ENCODE data around the gene LRIT2. TPM values are rescaled to one million over a fixed set of nuclear protein-coding genes. Genes with fewer than 3 reads are reported as not detected.
"Not testable (repeated sequence)": the region's sequence is repeated elsewhere in the genome, so short reads cannot be mapped to it uniquely, and the experiment has no call there.

LRIT2 gene
- total RNA-seq, 1 experiment from 2014 or later: not detected

- no peak for DNase-seq (ENCODE audit: low spot score)
- BruUV-seq (replicated peaks): no TSS peak
- no peak within 1 kb of the TSS for H3K27ac ChIP-seq (ENCODE audit: low read depth, low read length, poor library complexity, severe bottlenecking)
- ChIA-PET CTCF (no interaction called here), POLR2A (ENCODE audit: low non-redundant PET) (interaction anchor here (0.6 kb wide), 1 partner anchor 26 kb away, joined by 3 read pairs; no protein-coding TSS in a partner anchor)
- intact Hi-C loops (cut with micrococcal nuclease; ENCODE audit: unreplicated experiment): no loop called here
- H3K4me3 ChIP-seq (ENCODE audit: low read depth, low read length, poor library complexity, severe bottlenecking): no peak within 1 kb of the TSS
- no peaks in the 10 kb centered on the region for H3K4me1 ChIP-seq (ENCODE audit: insufficient read depth, low read length, poor library complexity, severe bottlenecking)
- H3K36me3 ChIP-seq (ENCODE audit: insufficient read depth, low read length, poor library complexity, severe bottlenecking): no peaks in the 10 kb centered on the region
- no peaks in the 10 kb centered on the region for H3K27me3 ChIP-seq (replicated peaks; ENCODE audit: insufficient read depth, low read depth, low read length, poor library complexity)
- TF ChIP-seq EZH2 (IDR thresholded peaks at IDR 0.05; ENCODE audit: borderline replicate concordance, low read depth, low read length, poor library complexity, severe bottlenecking): no peak
- no peak for TF ChIP-seq CTCF (conservative IDR thresholded peaks at IDR 0.05; ENCODE audit: low read depth, low read length)
- H3K9me3 ChIP-seq (ENCODE audit: low read depth, low read length, poor library complexity, severe bottlenecking): no peaks in the 10 kb centered on the region
Observed at GRCh38 chr10:84173501-84173929, 51.8 kb downstream of the LRIT2 start, which contains the start of gene GPR15LG. Gene GPR15LG (plus strand): TSS chr10:84173801. CDS start chr10:84173852, 51 bp downstream.

GRCh38 chr10:84172467-84173356 lies 52.6 kb downstream of the LRIT2 start:
- Histone ChIP-seq H3K4me3 (ENCODE audit: low read depth, low read length, poor library complexity, severe bottlenecking) (no peak overlapping the region), H3K36me3 (ENCODE audit: insufficient read depth, low read length, poor library complexity, severe bottlenecking) (no peaks in the 10 kb centered on the region), H3K27ac (ENCODE audit: low read depth, low read length, poor library complexity, severe bottlenecking) (no peak overlapping the region), H3K4me1 (ENCODE audit: insufficient read depth, low read length, poor library complexity, severe bottlenecking) (no peaks in the 10 kb centered on the region), H3K9me3 (ENCODE audit: low read depth, low read length, poor library complexity, severe bottlenecking) (no peaks in the 10 kb centered on the region), H3K27me3 (replicated peaks; ENCODE audit: insufficient read depth, low read depth, low read length, poor library complexity) (no peaks in the 10 kb centered on the region)
- no TSS peak for BruUV-seq (replicated peaks)
- CTCF ChIA-PET: no interaction called here
- no peak for TF ChIP-seq EZH2 (IDR thresholded peaks at IDR 0.05; ENCODE audit: borderline replicate concordance, low read depth, low read length, poor library complexity, severe bottlenecking)
- no peak for TF ChIP-seq CTCF (conservative IDR thresholded peaks at IDR 0.05; ENCODE audit: low read depth, low read length)
- POLR2A ChIA-PET (ENCODE audit: low non-redundant PET): interaction anchor here (0.6 kb wide), 1 partner anchor 25 kb away, joined by 3 read pairs; no protein-coding TSS in a partner anchor
- intact Hi-C loops (cut with micrococcal nuclease; ENCODE audit: unreplicated experiment): no loop called here
- no peak for DNase-seq (ENCODE audit: low spot score)

GRCh38 chr10:84171700-84172466 lies 53.5 kb downstream of the LRIT2 start:
- H3K9me3 ChIP-seq (ENCODE audit: low read depth, low read length, poor library complexity, severe bottlenecking); H3K4me1 ChIP-seq (ENCODE audit: insufficient read depth, low read length, poor library complexity, severe bottlenecking); H3K4me3 ChIP-seq (ENCODE audit: low read depth, low read length, poor library complexity, severe bottlenecking); intact Hi-C loops (cut with micrococcal nuclease; ENCODE audit: unreplicated experiment); BruUV-seq (replicated peaks); POLR2A ChIA-PET (ENCODE audit: low non-redundant PET); DNase-seq (ENCODE audit: low spot score); H3K36me3 ChIP-seq (ENCODE audit: insufficient read depth, low read length, poor library complexity, severe bottlenecking); H3K27me3 ChIP-seq (replicated peaks; ENCODE audit: insufficient read depth, low read depth, low read length, poor library complexity); CTCF ChIA-PET; H3K27ac ChIP-seq (ENCODE audit: low read depth, low read length, poor library complexity, severe bottlenecking): not testable (repeated sequence)

GRCh38 chr10:84171237-84171636 lies 54.1 kb downstream of the LRIT2 start:
- intact Hi-C loops (cut with micrococcal nuclease; ENCODE audit: unreplicated experiment); H3K9me3 ChIP-seq (ENCODE audit: low read depth, low read length, poor library complexity, severe bottlenecking); BruUV-seq (replicated peaks); CTCF ChIA-PET; POLR2A ChIA-PET (ENCODE audit: low non-redundant PET); H3K36me3 ChIP-seq (ENCODE audit: insufficient read depth, low read length, poor library complexity, severe bottlenecking); DNase-seq (ENCODE audit: low spot score); H3K27ac ChIP-seq (ENCODE audit: low read depth, low read length, poor library complexity, severe bottlenecking); H3K4me1 ChIP-seq (ENCODE audit: insufficient read depth, low read length, poor library complexity, severe bottlenecking); H3K27me3 ChIP-seq (replicated peaks; ENCODE audit: insufficient read depth, low read depth, low read length, poor library complexity); H3K4me3 ChIP-seq (ENCODE audit: low read depth, low read length, poor library complexity, severe bottlenecking): not testable (repeated sequence)
